Measurements from ENCODE around the gene ZNF599. TPM values are rescaled to one million over a fixed set of nuclear protein-coding genes. Genes with fewer than 3 reads are reported as not detected.

ZNF599 gene
- total and polyA plus RNA-seq, 2 of the 13 experiments (the other 11 are each of a cell fraction or from before 2014, with no cell fraction given), result 5.8 to 7.3 TPM

GRCh38 chr19:34725400-34725799, 47.6 kb downstream of the ZNF599 start (continued):
- TF ChIP-seq ZNF574 (CRISPR knock-in tag; IDR thresholded peaks at IDR 0.05), result 0 out of 2 replicates have a peak, but pooled peaks have one; percentile 14
- peak; percentile 96 for TF ChIP-seq ZBTB26 (CRISPR knock-in tag; IDR thresholded peaks at IDR 0.05; ENCODE audit: borderline replicate concordance)
- no peak for TF ChIP-seq ELF4 (CRISPR knock-in tag; IDR thresholded peaks at IDR 0.05; ENCODE audit: borderline replicate concordance)
- no peak for TF ChIP-seq ZNF275 (CRISPR knock-in tag; IDR thresholded peaks at IDR 0.05; ENCODE audit: borderline replicate concordance)
- TF ChIP-seq DBP (CRISPR knock-in tag; IDR thresholded peaks at IDR 0.05; ENCODE audit: not compliant biosample characterization), result no peak
- no peak for TF ChIP-seq NFAT5 (CRISPR knock-in tag; IDR thresholded peaks at IDR 0.05)
- TF ChIP-seq ZNF326 (CRISPR knock-in tag; IDR thresholded peaks at IDR 0.05; ENCODE audit: borderline replicate concordance), result no peak
- TF ChIP-seq ETV5 (CRISPR knock-in tag; IDR thresholded peaks at IDR 0.05; ENCODE audit: borderline replicate concordance), result peak; percentile 95
- peak; percentile 71; the same call in 1 of the 2 replicates for TF ChIP-seq RXRA (CRISPR knock-in tag; IDR thresholded peaks at IDR 0.05)
- TF ChIP-seq CTCF (CRISPR knock-in tag; IDR thresholded peaks at IDR 0.05), result no peak
- TF ChIP-seq ZNF30 (CRISPR knock-in tag; IDR thresholded peaks at IDR 0.05), result no peak
- TF ChIP-seq ZNF737 (CRISPR knock-in tag; IDR thresholded peaks at IDR 0.05; ENCODE audit: borderline replicate concordance), result no peak
- TF ChIP-seq ATF2 (CRISPR knock-in tag; IDR thresholded peaks at IDR 0.05), result no peak
- TF ChIP-seq PHF21A (CRISPR knock-in tag; IDR thresholded peaks at IDR 0.05), result peak; percentile 48; the same call in 1 of the 2 replicates

All from HepG2 (cell line).